Large intestine (tissue), 3 donors: ENCODE results near the gene POLH. TPM values are rescaled to one million over a fixed set of nuclear protein-coding genes. Genes with fewer than 3 reads are reported as not detected.
A peak's percentile ranks its signal among the peaks of the same experiment; 100 is the strongest.
"Not testable (repeated sequence)": the region's sequence is repeated elsewhere in the genome, so short reads cannot be mapped to it uniquely, and the experiment has no call there.

ENCODE experiments used
- DNase-seq, 2 donors: peaks; one replicate each; pipeline versions ENCODE4 v3.0.0 to v3.0.0-alpha.2; 2013
- H3K27ac ChIP-seq: one replicate; pipeline ENCODE4 v1.5.1; 2013; ENCODE audit warnings: low read length
- H3K27me3 ChIP-seq: 2 replicates; pipeline ENCODE4 v1.6.1; 2013; ENCODE audit warnings: low read length; ENCODE audit not compliant: control insufficient read depth, insufficient read depth
- H3K36me3 ChIP-seq: 2 replicates; pipeline ENCODE4 v1.6.1; 2013; ENCODE audit warnings: low read length; ENCODE audit not compliant: control insufficient read depth, insufficient read depth
- H3K4me1 ChIP-seq: one replicate; pipeline ENCODE4 v1.6.1; 2013; ENCODE audit warnings: low read length; ENCODE audit not compliant: control insufficient read depth, insufficient read depth
- H3K4me3 ChIP-seq: one replicate; pipeline ENCODE4 v1.5.1; 2013; ENCODE audit warnings: low read length
- H3K9me3 ChIP-seq: one replicate; pipeline ENCODE4 v1.6.1; 2013; ENCODE audit warnings: mild to moderate bottlenecking, low read depth, low read length, moderate library complexity; ENCODE audit not compliant: control insufficient read depth
- WGBS: methylation state at CpG from one replicate; pipeline ENCODE4 v1.1.5; 2013; ENCODE audit warnings: low lambda C conversion rate; ENCODE audit not compliant: insufficient coverage; 5-methylcytosine and 5-hydroxymethylcytosine counted together
- polyA plus RNA-seq: library from polyadenylated mRNA; unstranded; fragments of 120-200 nt; gene quantifications from one replicate; pipeline ENCODE4 v1.2.1, GENCODE V29; 2013

The POLH gene
- polyA plus RNA-seq, 1 donor, result 9.2 TPM

- Histone ChIP-seq H3K27me3 (no peaks in the 10 kb centered on the region), H3K9me3 (no peaks in the 10 kb centered on the region), H3K36me3 (peaks cover 38% of the 10 kb centered on the region), H3K27ac (no peak overlapping the region), H3K4me3 (no peak overlapping the region), H3K4me1 (peaks cover 2% of the 10 kb centered on the region)
- DNase-seq, result no peak
- 100% methylated on average over 1 of the region's 5 CpGs for WGBS
These were observed 5.0 kb upstream of the POLH start for GRCh38 chr6:43570876-43571441.

DNA sequence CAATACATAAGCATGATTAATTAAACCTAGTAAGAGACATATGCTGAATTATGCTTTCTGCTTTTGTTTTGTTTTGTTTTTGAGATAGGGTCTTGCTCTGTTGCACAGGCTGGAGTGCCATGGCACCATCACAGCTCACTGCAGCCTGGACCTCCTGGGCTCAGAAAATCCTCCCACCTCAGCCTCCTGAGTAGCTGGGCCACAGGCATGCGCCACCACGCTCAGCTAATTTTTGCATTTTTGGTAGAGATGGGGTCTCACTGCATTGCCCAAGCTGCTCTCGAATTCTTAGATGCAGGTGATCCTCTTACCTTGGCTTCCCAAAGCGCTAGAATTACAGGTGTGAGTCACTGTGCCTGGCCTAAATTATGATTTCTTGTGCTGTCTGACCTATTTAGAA, 4.0 kb upstream of the POLH start:
- peaks cover 32% of the 10 kb centered on the region for H3K36me3 ChIP-seq
- H3K27me3 ChIP-seq, result no peaks in the 10 kb centered on the region
- no peak overlapping the region for H3K27ac ChIP-seq
- H3K9me3 ChIP-seq, result no peaks in the 10 kb centered on the region
- whole genome bisulfite sequencing, result no CpG with 5 or more reads among the region's 4 CpGs
- no peak for DNase-seq
- H3K4me3 ChIP-seq, result no peak overlapping the region
- peaks cover 2% of the 10 kb centered on the region for H3K4me1 ChIP-seq

- no peaks in the 10 kb centered on the region for H3K9me3 ChIP-seq
- whole genome bisulfite sequencing, result 5% methylated on average over 4 of the region's 38 CpGs
- H3K27ac ChIP-seq, result peak overlapping the region; percentile 24
- H3K4me1 ChIP-seq, result peaks cover 2% of the 10 kb centered on the region
- H3K27me3 ChIP-seq, result no peaks in the 10 kb centered on the region
- peak; percentile 4 to 51 for DNase-seq
- peaks cover 18% of the 10 kb centered on the region for H3K36me3 ChIP-seq
- peak overlapping the region; percentile 98 for H3K4me3 ChIP-seq
These were observed 747 bp upstream of the POLH start for GRCh38 chr6:43575105-43575771.

GRCh38 chr6:43578748-43579147, 2.8 kb downstream of the POLH start:
- no peak for DNase-seq
- H3K4me1 ChIP-seq, result peaks cover 2% of the 10 kb centered on the region
- no peak overlapping the region for H3K4me3 ChIP-seq
- H3K9me3 ChIP-seq, result no peaks in the 10 kb centered on the region
- peaks cover 6% of the 10 kb centered on the region for H3K36me3 ChIP-seq
- no peaks in the 10 kb centered on the region for H3K27me3 ChIP-seq
- H3K27ac ChIP-seq, result no peak overlapping the region
- 100% methylated on average over 1 of the region's 3 CpGs for WGBS

GRCh38 chr6:43579171-43579570, 3.2 kb downstream of the POLH start:
- Histone ChIP-seq H3K4me1 (peaks cover 2% of the 10 kb centered on the region), H3K9me3 (no peaks in the 10 kb centered on the region), H3K27me3 (no peaks in the 10 kb centered on the region), H3K27ac (no peak overlapping the region), H3K36me3 (peaks cover 9% of the 10 kb centered on the region), H3K4me3 (no peak overlapping the region)
- WGBS, result no CpG with 5 or more reads among the region's 2 CpGs
- no peak for DNase-seq

- peaks cover 35% of the 10 kb centered on the region for H3K36me3 ChIP-seq
- 100% methylated on average over 3 of the region's 5 CpGs for WGBS
- no peaks in the 10 kb centered on the region for H3K9me3 ChIP-seq
- H3K27ac ChIP-seq, result no peak overlapping the region
- no peak overlapping the region for H3K4me3 ChIP-seq
- H3K4me1 ChIP-seq, result no peaks in the 10 kb centered on the region
- H3K27me3 ChIP-seq, result no peaks in the 10 kb centered on the region
- no peak for DNase-seq
These were observed 6.9 kb downstream of the POLH start for GRCh38 chr6:43582911-43583310.

GRCh38 chr6:43584892-43585570, 9.0 kb downstream of the POLH start:
- peaks cover 38% of the 10 kb centered on the region for H3K36me3 ChIP-seq
- no peaks in the 10 kb centered on the region for H3K27me3 ChIP-seq
- no peak overlapping the region for H3K27ac ChIP-seq
- no peaks in the 10 kb centered on the region for H3K4me1 ChIP-seq
- H3K4me3 ChIP-seq, result no peak overlapping the region
- no CpG with 5 or more reads among the region's 7 CpGs for WGBS
- no peaks in the 10 kb centered on the region for H3K9me3 ChIP-seq
- DNase-seq, result no peak

DNA sequence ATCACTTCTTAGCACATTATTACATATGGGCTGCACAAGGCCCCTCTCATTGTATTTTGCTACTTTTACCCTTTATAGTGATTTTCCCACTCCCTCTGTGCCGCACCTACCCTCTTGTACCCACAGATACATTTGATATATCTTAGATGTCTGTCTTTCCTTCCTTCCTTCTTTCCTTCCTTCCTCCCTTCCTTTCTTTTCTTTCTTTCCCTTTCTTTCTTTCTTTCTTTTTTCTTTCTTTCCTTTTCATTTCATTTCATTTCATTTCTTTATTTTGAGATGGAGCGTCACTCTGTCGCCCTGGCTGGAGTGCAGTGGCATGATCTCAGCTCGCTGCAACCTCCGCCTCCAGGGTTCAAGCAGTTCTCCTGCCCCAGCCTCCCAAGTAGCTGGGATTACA, 12.2 kb downstream of the POLH start:
- no peak overlapping the region for H3K27ac ChIP-seq
- 90% methylated on average over 1 of the region's 5 CpGs for WGBS
- no peaks in the 10 kb centered on the region for H3K27me3 ChIP-seq
- DNase-seq, result no peak
- no peak overlapping the region for H3K4me3 ChIP-seq
- no peaks in the 10 kb centered on the region for H3K4me1 ChIP-seq
- peaks cover 38% of the 10 kb centered on the region for H3K36me3 ChIP-seq
- no peaks in the 10 kb centered on the region for H3K9me3 ChIP-seq

- peaks cover 25% of the 10 kb centered on the region for H3K36me3 ChIP-seq
- not testable (repeated sequence) for H3K4me3 ChIP-seq, H3K27ac ChIP-seq, H3K9me3 ChIP-seq, DNase-seq, H3K4me1 ChIP-seq, H3K27me3 ChIP-seq
- no CpG with 5 or more reads among the region's 1 CpG for WGBS
These were observed 13.6 kb downstream of the POLH start for GRCh38 chr6:43589564-43589963.

DNA sequence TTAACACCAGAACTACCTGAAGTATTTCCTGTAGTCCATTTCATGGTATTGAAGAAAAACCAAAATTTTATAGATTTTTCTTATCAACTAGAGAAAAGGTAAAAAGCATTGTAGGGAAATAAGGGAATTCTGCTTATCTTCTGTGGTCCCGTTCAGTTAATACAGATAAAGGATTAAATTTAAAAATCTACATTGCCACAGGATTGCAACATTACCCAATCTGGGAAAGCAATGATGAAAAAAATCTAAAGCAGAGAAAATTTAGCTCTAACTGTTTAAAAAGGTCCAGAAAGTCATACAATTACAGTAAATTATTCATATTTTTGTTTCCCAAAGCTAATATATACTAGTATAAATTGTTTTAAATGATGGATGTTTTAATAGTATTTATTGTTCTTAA, 18.0 kb downstream of the POLH start:
- Histone ChIP-seq H3K36me3 (peaks cover 6% of the 10 kb centered on the region), H3K27ac (no peak overlapping the region), H3K4me3 (no peak overlapping the region), H3K4me1 (no peaks in the 10 kb centered on the region), H3K27me3 (no peaks in the 10 kb centered on the region), H3K9me3 (no peaks in the 10 kb centered on the region)
- 60% methylated on average over 1 of the region's 1 CpG for WGBS
- no peak for DNase-seq
